K562 (cell line): ENCODE measurements around the gene RPL11.

ENCODE experiments used
- CTCF ChIP-seq, 3 experiments: IDR thresholded peaks in 2 of 3; conservative IDR thresholded peaks in 1 of 3; 2 replicates each; pipeline ENCODE4 v1.5.1; 2011 to 2012; ENCODE audit warnings: low read length in 3 of 3, mild to moderate bottlenecking in 3 of 3, control low read depth in 2 of 3, improper control_type of control experiment in 1 of 3, inconsistent platforms in 1 of 3, low read depth in 1 of 3, mixed read lengths in 1 of 3, moderate library complexity in 1 of 3; ENCODE audit not compliant: insufficient read depth in 2 of 3
- E4F1 ChIP-seq: fragments of 250-450 bp; sonication (Bioruptor Pico); IDR thresholded peaks from 2 replicates; pipeline ENCODE4 v1.5.0; 2021; ENCODE audit warnings: mild to moderate bottlenecking, borderline replicate concordance
- HDAC1 ChIP-seq, 2 experiments: fragments of 450-650 bp; IDR thresholded peaks; 2 replicates each; pipeline ENCODE4 v1.6.1; 2016 to 2017; ENCODE audit warnings: inconsistent platforms in 1 of 2, mild to moderate bottlenecking in 1 of 2, moderate library complexity in 1 of 2
- POLR2A ChIP-seq: fragments of 450-650 bp; conservative IDR thresholded peaks from 2 replicates; pipeline ENCODE4 v1.6.1; 2016
- POLR2AphosphoS5 ChIP-seq: IDR thresholded peaks from 2 replicates; pipeline ENCODE4 v1.6.1; 2011; ENCODE audit warnings: mild to moderate bottlenecking, low read depth, low read length, moderate library complexity; ENCODE audit not compliant: control insufficient read depth, insufficient read depth
- RERE ChIP-seq: sonication (generic); formaldehyde crosslinking; IDR thresholded peaks from 2 replicates; pipeline ENCODE4 v1.8.0; 2023; ENCODE audit warnings: missing genetic modification reagents, mild to moderate bottlenecking, borderline replicate concordance
- SRF ChIP-seq, 2 experiments: fragments of 250-450, 450-650 bp in 1 of 2; sonication (Bioruptor Pico) in 1 of 2; sonication (generic) in 1 of 2; formaldehyde crosslinking; IDR thresholded peaks; 2 replicates each; pipeline versions ENCODE4 v1.5.0 to v1.5.1; 2020 to 2022; ENCODE audit warnings: mild to moderate bottlenecking in 1 of 2, missing genetic modification reagents in 1 of 2
- ZBTB7A ChIP-seq: IDR thresholded peaks from 2 replicates; pipeline ENCODE4 v1.6.1; 2011; ENCODE audit warnings: low read depth, mild to moderate bottlenecking, low read length, moderate library complexity, borderline replicate concordance; ENCODE audit not compliant: control insufficient read depth

DNA sequence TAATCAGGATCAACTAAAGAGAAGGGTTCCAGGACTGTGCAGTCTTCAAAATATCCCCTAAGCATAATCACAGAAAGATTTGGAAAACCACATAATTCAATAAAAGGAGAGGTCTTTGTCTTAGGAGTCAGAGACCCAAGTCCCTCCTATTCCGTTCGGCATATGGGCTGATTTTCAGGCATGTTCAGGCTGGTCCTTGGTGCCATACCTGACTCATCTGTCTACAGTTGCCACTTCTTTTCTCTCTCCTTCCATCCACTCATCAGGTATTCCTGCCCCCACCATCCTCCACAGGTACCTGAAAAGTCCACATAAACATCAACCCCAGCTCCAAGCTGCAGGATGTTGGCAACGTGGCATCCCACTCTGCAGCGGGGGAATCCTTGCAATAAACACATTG lies 29.7 kb upstream of the RPL11 start:
- no peak for TF ChIP-seq HDAC1 (IDR thresholded peaks at IDR 0.05)
- TF ChIP-seq CTCF (IDR thresholded peaks at IDR 0.05 in 2 of 3, conservative IDR thresholded peaks at IDR 0.05 in 1 of 3; ENCODE audit: insufficient read depth in 2 of 3, low read depth in 1 of 3, low read length in 3 of 3), result no peak
- TF ChIP-seq POLR2A, result no peak
- TF ChIP-seq E4F1, result no peak
- no peak for TF ChIP-seq POLR2AphosphoS5
- TF ChIP-seq ZBTB7A, result no peak
- TF ChIP-seq SRF (CRISPR knock-in tag; IDR thresholded peaks at IDR 0.05), result no peak
- TF ChIP-seq RERE (CRISPR knock-in tag), result no peak
